B cell (primary cell): Measurements from ENCODE around the gene VPS41. TPM values are rescaled to one million over a fixed set of nuclear protein-coding genes. Genes with fewer than 3 reads are reported as not detected.

Experiments used
- ATAC-seq: fragments of 200-7000 bp; cut with Tn5 transposase; one replicate; pipeline ENCODE4 v1.10.0; 2021; ENCODE audit warnings: low read depth, mild to moderate bottlenecking, moderate number of reproducible peaks, moderate library complexity
- CTCF ChIA-PET: fragments of 350-600 bp; sonication (Branson Sonifier 250); formaldehyde crosslinking; loops from one replicate; lab custom pipeline; 2021; ENCODE audit warnings: antibody characterized with exemption, inconsistent platforms; lab: Charles Lee
- POLR2A ChIA-PET: fragments of 350-600 bp; sonication (Branson Sonifier 250); formaldehyde crosslinking; loops from one replicate; lab custom pipeline; 2021; ENCODE audit warnings: antibody characterized with exemption; lab: Charles Lee
- DNase-seq: peaks from one replicate; pipeline ENCODE4 v3.0.0; 2013
- H2AFZ ChIP-seq: 2 replicates; pipeline ENCODE4 v1.6.1; 2012; ENCODE audit warnings: mild to moderate bottlenecking, low read depth, low read length; ENCODE audit not compliant: insufficient read depth, poor library complexity, severe bottlenecking
- H3K27ac ChIP-seq, 2 donors: 1 replicate in 1 of 2; 2 replicates in 1 of 2; pipeline ENCODE4 v1.5.1; 2012 to 2013; ENCODE audit warnings: low read length in 2 of 2, mild to moderate bottlenecking in 2 of 2, moderate library complexity in 1 of 2
- H3K27me3 ChIP-seq, 4 experiments: fragments of 200-600 bp in 1 of 4; sonication (generic) in 1 of 4; replicated peaks in 1 of 4; 1 replicate in 2 of 4; 2 replicates in 2 of 4; pipeline versions ENCODE4 v1.6.1 to v1.7.0; 2013 to 2016; ENCODE audit warnings: low read length in 3 of 4, mild to moderate bottlenecking in 2 of 4, mixed read lengths in 1 of 4, moderate library complexity in 1 of 4; ENCODE audit not compliant: insufficient read depth in 4 of 4, control insufficient read depth in 3 of 4; ENCODE audit errors: control extremely low read depth in 1 of 4
- H3K36me3 ChIP-seq, 2 experiments: replicated peaks in 1 of 2; 1 replicate in 1 of 2; 2 replicates in 1 of 2; pipeline versions ENCODE4 v1.6.1 to v1.7.1; 2013; ENCODE audit warnings: low read length in 1 of 2; ENCODE audit not compliant: insufficient read depth in 2 of 2, control insufficient read depth in 1 of 2; ENCODE audit errors: control extremely low read depth in 1 of 2, extremely low read depth in 1 of 2
- H3K4me1 ChIP-seq, 2 donors: fragments of 200-600 bp in 1 of 2; sonication (generic) in 1 of 2; 1 replicate in 1 of 2; 2 replicates in 1 of 2; pipeline versions ENCODE4 v1.5.1 to v1.6.1; 2013 to 2017; ENCODE audit warnings: low read length in 2 of 2; ENCODE audit not compliant: control insufficient read depth in 2 of 2, insufficient read depth in 2 of 2
- H3K4me2 ChIP-seq: replicated peaks from 2 replicates; pipeline ENCODE3; 2012; ENCODE audit warnings: mild to moderate bottlenecking, low read depth, low read length; ENCODE audit not compliant: poor library complexity, severe bottlenecking
- H3K4me3 ChIP-seq, 5 experiments: fragments of 200-600 bp in 1 of 5; sonication (generic) in 1 of 5; 1 replicate in 3 of 5; 2 replicates in 2 of 5; pipeline versions ENCODE4 v1.5.1 to v1.7.0; 2011 to 2016; ENCODE audit warnings: low read length in 4 of 5, mild to moderate bottlenecking in 4 of 5, low read depth in 2 of 5, control low read depth in 1 of 5, moderate library complexity in 1 of 5; ENCODE audit not compliant: insufficient read depth in 1 of 5; ENCODE audit errors: control extremely low read depth in 1 of 5, extremely low read depth in 1 of 5
- H3K79me2 ChIP-seq: fragments of 200-600 bp; sonication (generic); one replicate; pipeline ENCODE4 v1.6.0; 2016; ENCODE audit warnings: low read length; ENCODE audit not compliant: control insufficient read depth, insufficient read depth
- H3K9ac ChIP-seq: fragments of 200-600 bp; sonication (generic); 2 replicates; pipeline ENCODE4 v1.6.1; 2017; ENCODE audit warnings: mild to moderate bottlenecking, low read length, moderate library complexity
- H3K9me3 ChIP-seq, 3 donors: one replicate each; pipeline versions ENCODE4 v1.6.1 to v1.7.1; 2013; ENCODE audit warnings: low read length in 2 of 3; ENCODE audit not compliant: control insufficient read depth in 2 of 3, insufficient read depth in 1 of 3; ENCODE audit errors: control extremely low read depth in 1 of 3
- H4K20me1 ChIP-seq: 2 replicates; pipeline ENCODE4 v1.6.0; 2012; ENCODE audit warnings: mild to moderate bottlenecking, low read length; ENCODE audit not compliant: insufficient read depth, control insufficient read depth, poor library complexity, severe bottlenecking
- H3K27ac Mint-ChIP-seq: one replicate; pipeline ENCODE4 v1.8.0; 2021; ENCODE audit warnings: mixed read lengths
- H3K27me3 Mint-ChIP-seq: one replicate; pipeline ENCODE4 v1.8.0; 2021; ENCODE audit warnings: mixed read lengths
- H3K4me1 Mint-ChIP-seq: one replicate; pipeline ENCODE4 v1.8.0; 2021; ENCODE audit warnings: mixed read lengths
- H3K4me3 Mint-ChIP-seq: one replicate; pipeline ENCODE4 v1.8.0; 2021; ENCODE audit warnings: mixed read lengths
- H3K9me3 Mint-ChIP-seq: one replicate; pipeline ENCODE4 v1.8.0; 2022; ENCODE audit warnings: mixed read lengths; ENCODE audit not compliant: insufficient read depth
- EZH2 ChIP-seq: IDR thresholded peaks from 2 replicates; pipeline ENCODE4 v1.6.1; 2012; ENCODE audit warnings: borderline replicate concordance, low read depth, mild to moderate bottlenecking, moderate library complexity, low read length; ENCODE audit not compliant: insufficient read depth, poor library complexity, severe bottlenecking
- WGBS: methylation state at CpG from one replicate; pipeline ENCODE4 v1.1.5; 2013; ENCODE audit warnings: missing lambda C conversion rate; ENCODE audit not compliant: insufficient coverage; 5-methylcytosine and 5-hydroxymethylcytosine counted together
- intact Hi-C: fragments of 100-400 bp; cut with micrococcal nuclease; formaldehyde crosslinking; loops from one replicate; pipeline ENCODE4 v1.10.0; 2022
- polyA plus RNA-seq: library from polyadenylated mRNA; depleted of rRNA; stranded (reverse); fragments of >200 nt; gene quantifications from 2 replicates; pipeline ENCODE4 v1.2.3, GENCODE V29; 2012
- total RNA-seq, 2 donors: library from RNA; stranded (reverse); fragments of 120-200 nt in 1 of 2; gene quantifications; 1 replicate in 1 of 2; 2 replicates in 1 of 2; pipeline versions ENCODE4 v1.2.3 to v1.2.4, GENCODE V29; 2013 to 2022
- TF ChIP-seq, protein P1 (sequence below): fragments of 200-600 bp; IDR thresholded peaks from one replicate; pipeline ENCODE4 v1.8.0; 2022; ENCODE audit warnings: antibody characterized with exemption, mild to moderate bottlenecking

The VPS41 gene
- total and polyA plus RNA-seq, 2 donors (not counting 1 experiment from before 2014, with no cell fraction given), result 9.3 to 114 TPM

DNA sequence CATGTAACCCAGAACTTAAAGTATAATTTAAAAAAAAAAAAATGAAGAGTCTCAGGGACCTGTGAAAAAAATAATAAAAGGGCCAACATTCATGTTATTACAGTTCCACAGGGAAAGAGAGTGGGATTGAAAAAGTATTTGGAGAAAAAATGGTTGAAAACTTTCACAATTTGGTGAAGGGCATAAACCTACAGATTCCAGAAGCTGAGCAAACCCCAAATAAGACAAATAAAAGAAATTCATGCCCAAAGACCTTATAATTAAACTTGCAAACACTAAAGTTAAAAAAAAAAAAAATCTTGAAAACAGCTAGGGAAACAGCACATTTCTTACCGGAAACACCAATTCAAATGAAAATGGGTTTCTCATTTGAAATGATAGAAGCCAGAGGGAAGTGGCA is 19.9 kb downstream of the VPS41 start:
- Histone ChIP-seq H3K27ac (no peak overlapping the region), H3K36me3 (peaks cover 2 to 8% of the 10 kb centered on the region in 2 experiments), H3K4me1 (no peaks in the 10 kb centered on the region), H3K4me3 (no peak overlapping the region), H2AFZ (no peak overlapping the region), H3K9ac (no peak overlapping the region), H3K79me2 (peaks cover 48% of the 10 kb centered on the region), H3K27me3 (no peaks in the 10 kb centered on the region), H3K9me3 (peaks cover 0 to 6% (median 0%) of the 10 kb centered on the region in 3 donors), H4K20me1 (peaks cover 17% of the 10 kb centered on the region), H3K4me2 (no peak overlapping the region)
- TF ChIP-seq, protein P1, sequence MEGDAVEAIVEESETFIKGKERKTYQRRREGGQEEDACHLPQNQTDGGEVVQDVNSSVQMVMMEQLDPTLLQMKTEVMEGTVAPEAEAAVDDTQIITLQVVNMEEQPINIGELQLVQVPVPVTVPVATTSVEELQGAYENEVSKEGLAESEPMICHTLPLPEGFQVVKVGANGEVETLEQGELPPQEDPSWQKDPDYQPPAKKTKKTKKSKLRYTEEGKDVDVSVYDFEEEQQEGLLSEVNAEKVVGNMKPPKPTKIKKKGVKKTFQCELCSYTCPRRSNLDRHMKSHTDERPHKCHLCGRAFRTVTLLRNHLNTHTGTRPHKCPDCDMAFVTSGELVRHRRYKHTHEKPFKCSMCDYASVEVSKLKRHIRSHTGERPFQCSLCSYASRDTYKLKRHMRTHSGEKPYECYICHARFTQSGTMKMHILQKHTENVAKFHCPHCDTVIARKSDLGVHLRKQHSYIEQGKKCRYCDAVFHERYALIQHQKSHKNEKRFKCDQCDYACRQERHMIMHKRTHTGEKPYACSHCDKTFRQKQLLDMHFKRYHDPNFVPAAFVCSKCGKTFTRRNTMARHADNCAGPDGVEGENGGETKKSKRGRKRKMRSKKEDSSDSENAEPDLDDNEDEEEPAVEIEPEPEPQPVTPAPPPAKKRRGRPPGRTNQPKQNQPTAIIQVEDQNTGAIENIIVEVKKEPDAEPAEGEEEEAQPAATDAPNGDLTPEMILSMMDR, result no peak
- TF ChIP-seq EZH2, result no peak
- DNase-seq (no peak), ATAC-seq (no peak)
- Mint-ChIP-seq H3K4me1 (peaks cover 12% of the 10 kb centered on the region), H3K9me3 (no peaks in the 10 kb centered on the region), H3K4me3 (no peak overlapping the region), H3K27ac (no peak overlapping the region), H3K27me3 (no peaks in the 10 kb centered on the region)
- intact Hi-C loops, result no loop called here
- WGBS, result no CpG with 5 or more reads among the region's 1 CpG
- ChIA-PET POLR2A (no interaction called here), CTCF (no interaction called here)

DNA sequence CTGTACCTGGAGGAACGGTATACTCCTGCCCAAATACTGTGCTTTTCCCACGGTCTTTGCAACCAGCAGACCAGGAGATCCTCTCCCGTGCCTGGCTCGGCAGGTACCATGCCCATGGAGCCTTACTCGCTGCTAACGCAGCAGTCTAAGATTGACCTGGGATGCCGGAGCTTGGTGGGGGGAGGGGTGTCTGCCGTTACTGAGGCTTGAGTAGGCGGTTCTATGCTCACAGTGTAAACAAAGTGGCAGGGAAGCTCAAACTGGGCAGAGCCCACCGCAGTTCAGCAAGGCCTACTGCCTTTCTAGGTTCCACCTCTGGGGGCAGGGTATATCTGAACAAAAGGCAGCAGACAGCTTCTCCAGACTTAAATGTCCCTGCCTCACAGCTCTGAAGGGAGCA is 22.7 kb downstream of the VPS41 start:
- POLR2A ChIA-PET, result no interaction called here
- ATAC-seq, result no peak
- intact Hi-C loops, result no loop called here

More for the DNA sequence above, 22.7 kb downstream of the VPS41 start:
- CTCF ChIA-PET, result no interaction called here
- Histone ChIP-seq H2AFZ (no peak overlapping the region), H3K9ac (no peak overlapping the region), H3K9me3 (peaks cover 0 to 6% (median 0%) of the 10 kb centered on the region in 3 donors), H3K79me2 (peaks cover 49% of the 10 kb centered on the region), H3K27me3 (no peaks in the 10 kb centered on the region), H4K20me1 (peaks cover 8% of the 10 kb centered on the region), H3K4me2 (no peak overlapping the region), H3K36me3 (peaks cover 4 to 8% of the 10 kb centered on the region in 2 experiments), H3K4me1 (no peaks in the 10 kb centered on the region), H3K4me3 (no peak overlapping the region), H3K27ac (no peak overlapping the region)
- Mint-ChIP-seq H3K9me3 (no peaks in the 10 kb centered on the region), H3K4me3 (no peak overlapping the region), H3K27ac (no peak overlapping the region), H3K4me1 (peaks cover 14% of the 10 kb centered on the region), H3K27me3 (no peaks in the 10 kb centered on the region)
- 96% methylated on average over 10 of the region's 10 CpGs for WGBS
- TF ChIP-seq, protein P1, result no peak
- no peak for TF ChIP-seq EZH2
- no peak for DNase-seq
